Measurements from ENCODE around the gene DPP10. TPM values are rescaled to one million over a fixed set of nuclear protein-coding genes. Genes with fewer than 3 reads are reported as not detected.

DPP10 gene
- total and polyA plus RNA-seq, 4 donors = 0.08 to 5.0 (median 0.27) TPM

DNA sequence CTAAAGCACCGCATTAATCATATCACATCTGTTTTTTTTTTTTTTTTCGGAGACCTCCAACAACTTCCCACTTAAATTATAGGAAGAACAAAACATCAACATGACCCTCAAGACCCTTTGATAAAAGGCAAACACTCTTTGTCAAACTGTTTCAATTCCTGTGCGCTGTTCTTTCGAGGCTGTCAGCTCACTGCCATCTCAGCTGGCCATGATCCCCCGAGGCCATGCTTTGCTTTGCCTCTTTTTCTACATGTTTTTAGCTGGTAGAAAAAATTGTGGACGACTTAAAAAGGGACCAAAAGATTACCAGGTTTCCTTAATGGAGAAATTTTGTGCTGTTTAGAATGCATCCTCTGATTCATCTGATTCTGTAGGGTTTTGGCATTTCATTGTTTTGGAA, 138.2 kb downstream of the DPP10 start:
- no peaks in the 10 kb centered on the region for H3K36me3 ChIP-seq (ENCODE audit: control insufficient read depth in 4 of 4, insufficient read depth in 4 of 4, low read length in 4 of 4)
- H3K27ac ChIP-seq (ENCODE audit: low read depth in 1 of 2, low read length in 1 of 2) = no peak overlapping the region
- H3K27me3 ChIP-seq (ENCODE audit: control insufficient read depth in 3 of 3, insufficient read depth in 3 of 3, low read length in 2 of 3) = no peaks in the 10 kb centered on the region
- H3K4me3 ChIP-seq = no peak overlapping the region
- ATAC-seq (ENCODE audit: insufficient read depth, low FRiP score) = no peak
- WGBS, 2 donors = 71% methylated on average over 6 of the region's 6 CpGs
- no peak for DNase-seq
- no peak overlapping the region for H3K9ac ChIP-seq (ENCODE audit: insufficient read depth in 1 of 2, low read length in 2 of 2)
- no peaks in the 10 kb centered on the region for H3K9me3 ChIP-seq (ENCODE audit: control insufficient read depth in 4 of 4, insufficient read depth in 3 of 4, low read length in 3 of 4)
- no peak for TF ChIP-seq CTCF (IDR thresholded peaks at IDR 0.05; ENCODE audit: control extremely low read depth, extremely low read depth)
- H3K4me1 ChIP-seq (ENCODE audit: control insufficient read depth in 5 of 5, insufficient read depth in 5 of 5, low read length in 5 of 5) = peaks cover 0 to 5% (median 2%) of the 10 kb centered on the region in 5 donors

DNA sequence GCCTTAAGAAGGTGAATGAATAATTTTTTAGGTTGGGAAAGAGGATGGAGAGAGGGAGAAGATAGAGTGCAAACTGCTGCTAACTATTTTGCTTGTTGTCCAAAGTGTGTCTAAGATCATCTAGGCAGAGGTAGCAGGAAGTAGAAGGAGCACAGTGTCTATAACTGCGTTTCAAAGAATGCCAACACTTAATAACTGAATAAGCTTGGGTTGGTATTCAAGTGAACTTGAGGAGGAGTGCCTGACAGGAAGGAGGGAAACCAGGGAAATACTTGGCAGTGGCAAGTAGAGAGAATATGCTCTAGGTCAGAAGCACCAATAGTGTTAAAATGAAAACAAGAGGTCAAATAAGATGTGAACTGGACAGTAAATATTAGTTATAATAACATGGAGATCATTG, 155.9 kb downstream of the DPP10 start:
- H3K9ac ChIP-seq (ENCODE audit: insufficient read depth in 1 of 2, low read length in 2 of 2) = no peak overlapping the region
- 36 to 58% methylated on average over 1 of the region's 1 CpG for WGBS, 2 donors
- no peak for TF ChIP-seq CTCF (IDR thresholded peaks at IDR 0.05; ENCODE audit: control extremely low read depth, extremely low read depth)
- no peaks in the 10 kb centered on the region for H3K27me3 ChIP-seq (ENCODE audit: control insufficient read depth in 3 of 3, insufficient read depth in 3 of 3, low read length in 2 of 3)
- no peaks in the 10 kb centered on the region for H3K9me3 ChIP-seq (ENCODE audit: control insufficient read depth in 4 of 4, insufficient read depth in 3 of 4, low read length in 3 of 4)
- H3K4me1 ChIP-seq (ENCODE audit: control insufficient read depth in 5 of 5, insufficient read depth in 5 of 5, low read length in 5 of 5) = no peaks in the 10 kb centered on the region
- H3K36me3 ChIP-seq (ENCODE audit: control insufficient read depth in 4 of 4, insufficient read depth in 4 of 4, low read length in 4 of 4) = no peaks in the 10 kb centered on the region
- ATAC-seq (ENCODE audit: insufficient read depth, low FRiP score) = no peak
- peak in 1 of 3 donors; percentile 25 for DNase-seq
- no peak overlapping the region for H3K4me3 ChIP-seq
- H3K27ac ChIP-seq (ENCODE audit: low read depth in 1 of 2, low read length in 1 of 2) = no peak overlapping the region

GRCh38 chr2:114609203-114609602, 166.8 kb downstream of the DPP10 start:
- H3K9me3 ChIP-seq (ENCODE audit: control insufficient read depth in 4 of 4, insufficient read depth in 3 of 4, low read length in 3 of 4) = no peaks in the 10 kb centered on the region
- ATAC-seq (ENCODE audit: insufficient read depth, low FRiP score) (no peak), DNase-seq (no peak)
- H3K9ac ChIP-seq (ENCODE audit: insufficient read depth in 1 of 2, low read length in 2 of 2) = no peak overlapping the region
- peaks cover 0 to 2% (median 0%) of the 10 kb centered on the region in 5 donors for H3K4me1 ChIP-seq (ENCODE audit: control insufficient read depth in 5 of 5, insufficient read depth in 5 of 5, low read length in 5 of 5)
- H3K27ac ChIP-seq (ENCODE audit: low read depth in 1 of 2, low read length in 1 of 2) = no peak overlapping the region
- TF ChIP-seq CTCF (IDR thresholded peaks at IDR 0.05; ENCODE audit: control extremely low read depth, extremely low read depth) = no peak
- no peaks in the 10 kb centered on the region for H3K36me3 ChIP-seq (ENCODE audit: control insufficient read depth in 4 of 4, insufficient read depth in 4 of 4, low read length in 4 of 4)
- H3K27me3 ChIP-seq (ENCODE audit: control insufficient read depth in 3 of 3, insufficient read depth in 3 of 3, low read length in 2 of 3) = no peaks in the 10 kb centered on the region
- WGBS, 2 donors = 67 to 78% methylated on average over 4 of the region's 4 CpGs
- no peak overlapping the region for H3K4me3 ChIP-seq

- H3K27me3 ChIP-seq (ENCODE audit: control insufficient read depth in 3 of 3, insufficient read depth in 3 of 3, low read length in 2 of 3) = no peaks in the 10 kb centered on the region
- ATAC-seq (ENCODE audit: insufficient read depth, low FRiP score) (no peak), DNase-seq (no peak)
- no peak overlapping the region for H3K9ac ChIP-seq (ENCODE audit: insufficient read depth in 1 of 2, low read length in 2 of 2)
- no peak for TF ChIP-seq CTCF (IDR thresholded peaks at IDR 0.05; ENCODE audit: control extremely low read depth, extremely low read depth)
- H3K36me3 ChIP-seq (ENCODE audit: control insufficient read depth in 4 of 4, insufficient read depth in 4 of 4, low read length in 4 of 4) = no peaks in the 10 kb centered on the region
- H3K27ac ChIP-seq (ENCODE audit: low read depth in 1 of 2, low read length in 1 of 2) = no peak overlapping the region
- H3K4me1 ChIP-seq (ENCODE audit: control insufficient read depth in 5 of 5, insufficient read depth in 5 of 5, low read length in 5 of 5) = peaks cover 0 to 2% (median 0%) of the 10 kb centered on the region in 5 donors
- WGBS, 2 donors = 67 to 74% methylated on average over 8 of the region's 8 CpGs
- no peaks in the 10 kb centered on the region for H3K9me3 ChIP-seq (ENCODE audit: control insufficient read depth in 4 of 4, insufficient read depth in 3 of 4, low read length in 3 of 4)
- H3K4me3 ChIP-seq = no peak overlapping the region
These were observed 167.4 kb downstream of the DPP10 start for GRCh38 chr2:114609801-114610200.

Measured in lung (tissue), 12 donors.